Measurements from ENCODE around the gene DPM1.

Gene DPM1

GRCh38 chr20:50967586-50967985 lies 9.3 kb upstream of the DPM1 start:
- no peaks in the 10 kb centered on the region for H3K4me1 ChIP-seq (ENCODE audit: control insufficient read depth in 1 of 2, insufficient read depth in 1 of 2, low read depth in 1 of 2, low read length in 1 of 2)
- H3K4me3 ChIP-seq (ENCODE audit: low read depth in 1 of 2, low read length in 1 of 2), result no peak overlapping the region
- H3K36me3 ChIP-seq, result no peaks in the 10 kb centered on the region
- no peak overlapping the region for H3K27ac ChIP-seq
- TF ChIP-seq, protein P1, sequence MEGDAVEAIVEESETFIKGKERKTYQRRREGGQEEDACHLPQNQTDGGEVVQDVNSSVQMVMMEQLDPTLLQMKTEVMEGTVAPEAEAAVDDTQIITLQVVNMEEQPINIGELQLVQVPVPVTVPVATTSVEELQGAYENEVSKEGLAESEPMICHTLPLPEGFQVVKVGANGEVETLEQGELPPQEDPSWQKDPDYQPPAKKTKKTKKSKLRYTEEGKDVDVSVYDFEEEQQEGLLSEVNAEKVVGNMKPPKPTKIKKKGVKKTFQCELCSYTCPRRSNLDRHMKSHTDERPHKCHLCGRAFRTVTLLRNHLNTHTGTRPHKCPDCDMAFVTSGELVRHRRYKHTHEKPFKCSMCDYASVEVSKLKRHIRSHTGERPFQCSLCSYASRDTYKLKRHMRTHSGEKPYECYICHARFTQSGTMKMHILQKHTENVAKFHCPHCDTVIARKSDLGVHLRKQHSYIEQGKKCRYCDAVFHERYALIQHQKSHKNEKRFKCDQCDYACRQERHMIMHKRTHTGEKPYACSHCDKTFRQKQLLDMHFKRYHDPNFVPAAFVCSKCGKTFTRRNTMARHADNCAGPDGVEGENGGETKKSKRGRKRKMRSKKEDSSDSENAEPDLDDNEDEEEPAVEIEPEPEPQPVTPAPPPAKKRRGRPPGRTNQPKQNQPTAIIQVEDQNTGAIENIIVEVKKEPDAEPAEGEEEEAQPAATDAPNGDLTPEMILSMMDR (IDR thresholded peaks at IDR 0.05), result no peak
- H3K9me3 ChIP-seq, result no peaks in the 10 kb centered on the region
- peaks cover 72% of the 10 kb centered on the region for H3K27me3 ChIP-seq

DNA sequence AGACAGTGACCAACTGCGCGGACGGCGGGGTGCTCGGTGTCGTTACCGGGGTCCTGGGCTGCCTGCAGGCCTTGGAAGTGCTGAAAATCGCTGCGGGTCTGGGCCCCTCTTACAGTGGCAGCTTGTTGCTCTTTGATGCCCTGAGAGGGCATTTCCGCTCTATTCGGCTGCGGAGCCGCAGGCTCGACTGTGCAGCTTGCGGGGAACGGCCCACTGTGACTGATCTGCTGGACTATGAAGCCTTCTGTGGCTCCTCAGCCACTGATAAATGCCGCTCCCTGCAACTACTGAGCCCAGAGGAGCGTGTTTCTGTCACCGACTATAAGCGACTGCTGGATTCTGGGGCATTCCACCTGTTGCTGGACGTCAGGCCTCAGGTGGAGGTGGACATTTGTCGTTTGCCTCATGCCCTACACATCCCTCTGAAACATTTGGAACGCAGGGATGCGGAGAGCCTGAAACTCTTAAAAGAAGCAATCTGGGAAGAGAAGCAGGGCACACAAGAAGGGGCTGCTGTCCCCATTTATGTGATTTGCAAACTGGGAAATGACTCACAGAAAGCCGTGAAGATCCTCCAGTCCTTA lies 1.3 kb upstream of the DPM1 start:
- Histone ChIP-seq H3K9me3 (no peaks in the 10 kb centered on the region), H3K4me1 (ENCODE audit: control insufficient read depth in 1 of 2, insufficient read depth in 1 of 2, low read depth in 1 of 2, low read length in 1 of 2) (peaks cover 23 to 31% of the 10 kb centered on the region in 2 experiments), H3K27ac (peak overlapping the region; percentile 95), H3K27me3 (peaks cover 3% of the 10 kb centered on the region), H3K36me3 (peaks cover 5% of the 10 kb centered on the region), H3K4me3 (ENCODE audit: low read depth in 1 of 2, low read length in 1 of 2) (peak overlapping the region; percentile 84 to 93)
- TF ChIP-seq, protein P1 (IDR thresholded peaks at IDR 0.05), result no peak

DNA sequence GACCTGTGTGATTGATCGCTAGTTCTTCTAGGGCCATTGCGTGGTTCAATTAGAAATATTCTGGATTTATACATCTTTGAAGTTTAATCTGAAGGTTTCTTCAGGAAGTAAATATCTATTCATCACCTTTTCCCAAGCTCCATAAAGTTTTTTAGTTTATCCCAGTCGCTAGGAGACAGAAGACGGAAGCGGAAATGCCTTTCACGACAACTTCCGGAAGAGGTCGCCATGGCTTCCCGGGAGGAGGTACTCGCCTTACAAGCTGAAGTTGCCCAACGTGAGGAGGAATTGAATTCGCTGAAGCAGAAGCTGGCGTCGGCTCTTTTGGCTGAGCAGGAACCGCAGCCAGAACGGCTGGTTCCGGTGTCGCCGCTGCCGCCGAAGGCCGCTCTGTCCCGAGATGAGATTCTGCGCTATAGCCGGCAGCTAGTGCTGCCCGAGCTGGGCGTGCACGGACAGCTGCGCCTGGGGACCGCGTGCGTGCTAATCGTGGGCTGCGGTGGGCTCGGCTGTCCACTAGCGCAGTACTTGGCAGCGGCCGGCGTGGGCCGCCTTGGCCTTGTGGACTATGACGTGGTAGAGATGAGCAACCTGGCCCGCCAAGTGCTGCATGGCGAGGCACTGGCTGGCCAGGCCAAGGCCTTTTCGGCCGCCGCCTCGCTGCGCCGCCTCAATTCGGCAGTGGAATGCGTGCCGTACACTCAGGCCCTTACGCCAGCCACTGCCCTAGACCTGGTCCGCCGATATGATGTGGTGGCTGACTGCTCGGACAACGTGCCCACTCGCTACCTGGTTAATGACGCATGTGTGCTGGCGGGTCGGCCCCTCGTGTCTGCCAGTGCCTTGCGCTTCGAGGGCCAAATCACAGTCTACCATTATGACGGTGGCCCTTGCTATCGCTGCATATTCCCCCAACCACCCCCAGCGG lies 547 bp upstream of the DPM1 start, which contains the start of gene MOCS3:
MOCS3 (plus strand) TSS at position 204 of the 928 bp plus-strand sequence; CDS start at position 229, 25 bp downstream.
- peak within 1 kb of the TSS; percentile 84 to 93 for H3K4me3 ChIP-seq (ENCODE audit: low read depth in 1 of 2, low read length in 1 of 2)
- peaks cover 13% of the 10 kb centered on the region for H3K36me3 ChIP-seq
- peaks cover 23 to 31% of the 10 kb centered on the region in 2 experiments for H3K4me1 ChIP-seq (ENCODE audit: control insufficient read depth in 1 of 2, insufficient read depth in 1 of 2, low read depth in 1 of 2, low read length in 1 of 2)
- peak within 1 kb of the TSS; percentile 95 for H3K27ac ChIP-seq
- no peaks in the 10 kb centered on the region for H3K9me3 ChIP-seq
- TF ChIP-seq, protein P1 (IDR thresholded peaks at IDR 0.05), result no peak
- H3K27me3 ChIP-seq, result peaks cover 2% of the 10 kb centered on the region

DNA sequence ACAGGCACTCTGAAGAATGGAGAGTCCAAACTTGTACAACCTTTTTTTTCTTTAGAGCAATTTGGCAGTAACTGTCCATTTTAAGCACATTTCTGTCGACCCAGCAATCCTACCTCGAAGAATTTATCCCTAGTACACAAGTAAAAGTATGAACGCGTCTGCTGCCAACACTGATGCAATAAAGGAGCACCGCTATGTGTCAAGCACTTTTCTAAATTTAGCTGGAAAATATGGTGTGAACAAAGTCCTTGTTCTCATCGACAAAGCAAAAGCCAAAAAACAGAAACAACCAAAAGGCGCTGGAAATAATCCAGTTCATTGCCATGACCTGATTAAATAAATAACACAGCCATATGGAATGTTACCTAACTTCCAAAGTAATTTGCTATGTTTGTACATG lies 1.1 kb downstream of the DPM1 start:
- H3K27me3 ChIP-seq, result no peaks in the 10 kb centered on the region
- peaks cover 28% of the 10 kb centered on the region for H3K36me3 ChIP-seq
- peaks cover 23 to 31% of the 10 kb centered on the region in 2 experiments for H3K4me1 ChIP-seq (ENCODE audit: control insufficient read depth in 1 of 2, insufficient read depth in 1 of 2, low read depth in 1 of 2, low read length in 1 of 2)
- no peaks in the 10 kb centered on the region for H3K9me3 ChIP-seq
- peak overlapping the region; percentile 84 to 93 for H3K4me3 ChIP-seq (ENCODE audit: low read depth in 1 of 2, low read length in 1 of 2)
- peak overlapping the region; percentile 95 for H3K27ac ChIP-seq
- TF ChIP-seq, protein P1 (IDR thresholded peaks at IDR 0.05), result no peak

- H3K36me3 ChIP-seq, result peaks cover 61% of the 10 kb centered on the region
- no peaks in the 10 kb centered on the region for H3K27me3 ChIP-seq
- H3K4me3 ChIP-seq (ENCODE audit: low read depth in 1 of 2, low read length in 1 of 2), result no peak overlapping the region
- TF ChIP-seq, protein P1 (IDR thresholded peaks at IDR 0.05), result no peak
- H3K4me1 ChIP-seq (ENCODE audit: control insufficient read depth in 1 of 2, insufficient read depth in 1 of 2, low read depth in 1 of 2, low read length in 1 of 2), result peaks cover 11 to 18% of the 10 kb centered on the region in 2 experiments
- no peaks in the 10 kb centered on the region for H3K9me3 ChIP-seq
- H3K27ac ChIP-seq, result no peak overlapping the region
These were observed 4.5 kb downstream of the DPM1 start for GRCh38 chr20:50953821-50954220.

All from neutrophil (primary cell).